Mucosa of stomach (tissue), 1 donor: Measurements from ENCODE around the gene HPS1.

Source experiments
- H3K27me3 ChIP-seq: one replicate; pipeline ENCODE4 v1.7.0; 2013; ENCODE audit warnings: mild to moderate bottlenecking, low read length; ENCODE audit not compliant: control insufficient read depth, insufficient read depth
- H3K36me3 ChIP-seq: one replicate; pipeline ENCODE4 v1.7.0; 2013; ENCODE audit warnings: low read length; ENCODE audit not compliant: control insufficient read depth, insufficient read depth
- H3K4me1 ChIP-seq: one replicate; pipeline ENCODE4 v1.7.0; 2013; ENCODE audit warnings: mild to moderate bottlenecking, low read length; ENCODE audit not compliant: control insufficient read depth, insufficient read depth
- H3K4me3 ChIP-seq: one replicate; pipeline ENCODE4 v1.7.0; 2013; ENCODE audit warnings: low read length
- H3K9ac ChIP-seq: one replicate; pipeline ENCODE4 v1.7.0; 2013; ENCODE audit warnings: mild to moderate bottlenecking, low read length, moderate library complexity
- H3K9me3 ChIP-seq: one replicate; pipeline ENCODE4 v1.7.0; 2013; ENCODE audit warnings: mild to moderate bottlenecking, low read length, moderate library complexity; ENCODE audit not compliant: control insufficient read depth
- donor health status: Pancreatic carcinoma.

Gene HPS1

DNA sequence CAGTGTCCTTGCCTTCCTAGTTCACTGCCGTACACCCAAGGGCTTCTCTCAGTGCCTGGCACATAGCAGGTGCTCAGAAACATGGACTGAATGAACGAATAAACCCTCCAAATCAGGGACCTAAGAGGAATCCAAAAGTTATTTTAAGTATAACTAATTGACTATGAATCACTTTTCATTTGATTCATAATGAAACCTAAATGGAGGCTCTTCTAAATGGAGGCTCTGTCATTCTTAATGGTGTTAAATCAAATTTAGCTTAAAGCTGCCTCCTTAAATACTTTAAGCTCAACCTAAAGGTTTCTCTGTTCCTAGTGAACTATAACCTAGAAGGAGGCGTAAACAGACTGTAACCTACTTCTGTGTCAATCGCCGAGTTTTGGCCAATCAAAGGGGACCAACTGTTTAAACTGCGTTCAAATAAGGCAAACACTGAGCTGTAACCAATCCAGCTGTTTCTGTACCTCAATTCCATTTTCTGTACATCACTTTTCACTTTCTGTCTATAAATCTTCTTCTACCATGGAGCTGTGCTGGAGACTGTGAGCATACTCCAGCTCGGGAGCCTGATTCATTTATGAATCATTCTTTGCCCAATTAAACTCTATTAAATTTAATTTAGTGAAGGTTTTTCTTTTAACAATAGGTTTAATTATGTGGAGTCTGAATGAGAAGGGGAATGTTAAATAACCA lies 42.8 kb downstream of the HPS1 start:
- Histone ChIP-seq H3K27me3 (no peaks in the 10 kb centered on the region), H3K36me3 (no peaks in the 10 kb centered on the region), H3K9ac (peak overlapping the region; percentile 42), H3K4me3 (no peak overlapping the region), H3K4me1 (peaks cover 44% of the 10 kb centered on the region), H3K9me3 (no peaks in the 10 kb centered on the region)

DNA sequence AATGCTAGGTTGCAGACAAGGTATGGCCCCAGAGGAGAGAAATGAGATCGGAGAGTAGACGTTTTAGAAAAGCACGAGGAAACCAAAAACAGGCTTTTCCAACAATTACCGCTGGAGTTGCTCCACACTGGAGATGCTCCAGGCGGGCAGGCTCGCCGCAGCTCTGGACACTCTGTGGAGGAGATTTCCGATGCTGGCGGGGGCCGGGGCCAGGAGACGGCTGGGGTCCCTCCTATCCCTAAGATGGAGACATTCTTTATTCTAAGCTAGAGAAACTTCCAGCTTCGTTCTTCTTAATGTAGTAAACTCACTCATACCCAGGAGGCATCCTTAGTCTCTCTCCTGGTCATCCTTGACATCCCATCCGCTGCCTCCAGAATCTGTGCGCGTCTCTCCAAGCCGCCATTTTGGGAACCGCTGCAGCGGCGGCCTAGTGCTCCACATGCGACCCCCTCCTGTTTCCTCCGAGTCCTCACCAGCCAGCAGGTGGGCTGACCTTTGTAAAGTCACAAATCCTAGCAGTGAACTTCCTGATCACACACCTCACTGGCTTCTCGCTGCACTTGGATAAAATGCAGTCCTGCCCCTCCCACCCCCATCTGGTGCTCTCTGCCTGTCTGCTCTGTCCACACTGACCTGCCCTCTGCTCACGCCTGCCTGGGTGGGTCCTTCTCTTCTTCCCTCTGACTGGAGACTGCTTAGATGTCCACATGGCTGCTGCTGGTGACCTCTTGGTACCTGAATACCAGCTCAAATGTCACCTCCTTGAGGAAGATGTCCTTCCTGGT lies 43.6 kb downstream of the HPS1 start:
- no peaks in the 10 kb centered on the region for H3K9me3 ChIP-seq
- no peak overlapping the region for H3K4me3 ChIP-seq
- H3K4me1 ChIP-seq: peaks cover 44% of the 10 kb centered on the region
- no peaks in the 10 kb centered on the region for H3K36me3 ChIP-seq
- no peaks in the 10 kb centered on the region for H3K27me3 ChIP-seq
- no peak overlapping the region for H3K9ac ChIP-seq

DNA sequence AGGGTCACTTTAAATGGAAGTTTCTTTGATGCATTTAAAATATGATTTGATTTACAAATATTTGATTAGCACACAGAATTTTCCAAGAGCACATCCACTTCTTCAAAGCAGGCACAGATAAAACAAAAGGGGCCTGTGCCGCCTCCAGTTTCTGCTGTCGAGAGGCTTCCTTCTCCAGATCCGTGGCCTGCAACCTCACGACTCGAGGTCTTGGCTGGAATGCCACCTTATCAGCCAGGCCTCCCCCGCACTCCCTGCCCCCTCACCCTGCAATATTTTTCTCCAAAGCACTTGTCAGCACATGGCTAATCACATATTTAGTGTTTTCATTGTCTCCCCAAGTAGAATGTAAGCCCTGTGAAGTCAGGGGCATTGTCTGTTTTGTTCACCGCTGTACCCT lies 44.3 kb downstream of the HPS1 start:
- Histone ChIP-seq H3K36me3 (no peaks in the 10 kb centered on the region), H3K9me3 (no peaks in the 10 kb centered on the region), H3K4me3 (no peak overlapping the region), H3K4me1 (peaks cover 44% of the 10 kb centered on the region), H3K9ac (no peak overlapping the region), H3K27me3 (no peaks in the 10 kb centered on the region)

DNA sequence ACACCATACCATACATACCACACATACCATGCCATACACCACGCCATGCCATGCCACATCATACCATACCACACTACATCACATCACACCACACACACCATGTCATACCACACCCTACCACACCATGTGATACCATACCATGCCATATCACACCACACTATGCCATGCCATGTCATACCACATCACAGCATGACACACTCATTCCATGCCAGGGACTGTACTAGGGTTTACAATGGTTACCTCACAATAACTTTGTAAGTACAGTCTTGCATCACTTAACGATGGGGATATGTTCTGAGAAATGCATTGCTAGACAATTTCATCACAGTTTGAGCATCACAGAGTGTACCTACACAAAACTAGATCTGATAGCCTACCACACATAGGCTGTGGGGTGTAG lies 46.3 kb downstream of the HPS1 start:
- H3K27me3 ChIP-seq: no peaks in the 10 kb centered on the region
- no peaks in the 10 kb centered on the region for H3K9me3 ChIP-seq
- H3K4me1 ChIP-seq: peaks cover 35% of the 10 kb centered on the region
- no peak overlapping the region for H3K9ac ChIP-seq
- H3K36me3 ChIP-seq: no peaks in the 10 kb centered on the region
- no peak overlapping the region for H3K4me3 ChIP-seq

GRCh38 chr10:98399784-98400183 lies 47.0 kb downstream of the HPS1 start:
- H3K4me3 ChIP-seq: no peak overlapping the region
- no peaks in the 10 kb centered on the region for H3K36me3 ChIP-seq
- peaks cover 28% of the 10 kb centered on the region for H3K4me1 ChIP-seq
- no peaks in the 10 kb centered on the region for H3K9me3 ChIP-seq
- no peaks in the 10 kb centered on the region for H3K27me3 ChIP-seq
- no peak overlapping the region for H3K9ac ChIP-seq

DNA sequence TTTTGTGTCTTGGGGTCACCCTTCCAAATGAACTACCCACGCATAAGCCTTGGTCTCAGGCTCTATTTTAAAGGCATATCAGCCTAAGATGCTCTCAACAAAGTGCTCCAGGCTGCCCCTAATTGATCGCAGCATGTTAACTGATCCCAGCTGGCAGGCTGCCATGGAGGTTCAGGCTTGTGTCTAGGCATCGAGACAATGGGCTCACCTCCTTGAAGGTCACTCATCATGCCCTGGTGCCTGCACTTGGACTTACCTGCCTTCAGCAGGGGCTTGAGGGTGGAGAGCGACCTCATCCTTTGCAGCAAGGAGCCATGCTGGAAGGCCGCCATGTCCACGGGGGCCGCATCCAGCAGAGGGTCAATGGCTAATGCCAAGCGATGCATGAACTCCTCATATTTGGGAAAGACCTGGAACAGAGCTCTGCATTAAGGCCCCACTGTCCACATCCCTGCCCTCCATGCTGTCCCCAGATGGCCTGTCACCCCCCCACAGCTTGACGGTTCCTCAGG lies 49.6 kb downstream of the HPS1 start:
- Histone ChIP-seq H3K9me3 (no peaks in the 10 kb centered on the region), H3K4me3 (no peak overlapping the region), H3K9ac (no peak overlapping the region), H3K36me3 (no peaks in the 10 kb centered on the region), H3K27me3 (no peaks in the 10 kb centered on the region), H3K4me1 (peaks cover 3% of the 10 kb centered on the region)

- no peaks in the 10 kb centered on the region for H3K36me3 ChIP-seq
- no peaks in the 10 kb centered on the region for H3K27me3 ChIP-seq
- H3K9me3 ChIP-seq: no peaks in the 10 kb centered on the region
- H3K9ac ChIP-seq: no peak overlapping the region
- no peaks in the 10 kb centered on the region for H3K4me1 ChIP-seq
- H3K4me3 ChIP-seq: no peak overlapping the region
Measured at GRCh38 chr10:98396096-98397063, 50.4 kb downstream of the HPS1 start.

GRCh38 chr10:98394851-98395440 lies 51.8 kb downstream of the HPS1 start:
- Histone ChIP-seq H3K9me3 (no peaks in the 10 kb centered on the region), H3K4me3 (no peak overlapping the region), H3K27me3 (no peaks in the 10 kb centered on the region), H3K4me1 (no peaks in the 10 kb centered on the region), H3K9ac (no peak overlapping the region), H3K36me3 (no peaks in the 10 kb centered on the region)

GRCh38 chr10:98391578-98391991 lies 55.1 kb downstream of the HPS1 start:
- H3K36me3 ChIP-seq: no peaks in the 10 kb centered on the region
- no peaks in the 10 kb centered on the region for H3K9me3 ChIP-seq
- no peaks in the 10 kb centered on the region for H3K27me3 ChIP-seq
- H3K4me1 ChIP-seq: no peaks in the 10 kb centered on the region
- H3K9ac ChIP-seq: no peak overlapping the region
- H3K4me3 ChIP-seq: no peak overlapping the region

GRCh38 chr10:98391065-98391464 lies 55.7 kb downstream of the HPS1 start:
- Histone ChIP-seq H3K9ac (no peak overlapping the region), H3K4me3 (no peak overlapping the region), H3K9me3 (no peaks in the 10 kb centered on the region), H3K4me1 (no peaks in the 10 kb centered on the region), H3K27me3 (no peaks in the 10 kb centered on the region), H3K36me3 (no peaks in the 10 kb centered on the region)

DNA sequence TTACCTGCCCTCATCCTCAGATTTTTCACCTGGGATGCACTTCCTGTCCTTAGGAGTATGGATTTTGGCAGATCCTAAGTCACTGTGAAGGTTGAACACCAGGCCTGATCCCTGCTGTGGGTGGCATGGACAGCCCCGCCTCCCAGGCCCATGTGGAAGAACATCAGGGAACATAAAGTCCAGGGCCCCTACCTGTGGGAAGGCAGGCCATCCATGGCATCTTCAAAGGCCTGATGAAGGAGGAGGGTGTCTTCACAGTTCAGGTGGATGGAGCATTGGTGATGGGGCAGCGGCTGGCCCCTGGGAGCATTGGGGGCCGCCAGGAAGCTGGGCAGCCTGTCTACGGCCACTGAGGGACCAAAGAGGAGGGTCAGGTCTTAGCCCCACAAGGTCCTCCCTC lies 56.3 kb downstream of the HPS1 start:
- H3K9ac ChIP-seq: no peak overlapping the region
- H3K27me3 ChIP-seq: no peaks in the 10 kb centered on the region
- H3K4me1 ChIP-seq: no peaks in the 10 kb centered on the region
- H3K4me3 ChIP-seq: no peak overlapping the region
- H3K9me3 ChIP-seq: no peaks in the 10 kb centered on the region
- no peaks in the 10 kb centered on the region for H3K36me3 ChIP-seq
